T1000 (cell line): Measurements from ENCODE around the gene FXR2.

Experiments
- DNase-seq: peaks from one replicate; lab custom pipeline; 2025; ENCODE audit warnings: mixed read lengths; lab: John Stamatoyannopoulos, UW

Gene FXR2

DNA sequence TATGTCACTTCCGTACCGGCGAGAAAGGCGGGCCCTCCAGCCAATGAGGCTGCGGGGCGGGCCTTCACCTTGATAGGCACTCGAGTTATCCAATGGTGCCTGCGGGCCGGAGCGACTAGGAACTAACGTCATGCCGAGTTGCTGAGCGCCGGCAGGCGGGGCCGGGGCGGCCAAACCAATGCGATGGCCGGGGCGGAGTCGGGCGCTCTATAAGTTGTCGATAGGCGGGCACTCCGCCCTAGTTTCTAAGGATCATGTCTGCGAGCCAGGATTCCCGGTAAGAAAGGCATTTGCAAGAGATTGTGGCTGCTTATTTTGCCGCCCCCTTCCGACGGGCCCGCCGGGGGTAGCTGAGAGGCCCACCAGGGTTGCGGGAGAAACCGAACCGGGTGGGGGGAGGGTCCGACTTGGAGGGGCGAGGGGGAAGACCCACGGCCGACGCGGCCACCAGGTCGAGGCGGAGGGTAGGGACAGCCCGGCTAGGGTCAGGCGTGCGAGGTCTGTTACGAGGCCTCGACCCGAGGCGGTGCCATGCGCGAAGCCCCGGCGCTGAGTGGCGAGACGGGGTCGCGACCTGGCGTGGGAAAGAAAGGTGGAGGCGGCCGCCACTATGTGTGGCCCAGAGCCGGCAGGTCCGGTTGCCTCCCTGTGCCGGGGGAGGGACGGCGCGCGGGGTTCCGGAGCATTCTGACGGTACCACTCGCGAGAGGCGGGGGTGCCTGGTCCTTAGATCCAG, 41.9 kb downstream of the FXR2 start:
- DNase-seq = peak; percentile 99

DNA sequence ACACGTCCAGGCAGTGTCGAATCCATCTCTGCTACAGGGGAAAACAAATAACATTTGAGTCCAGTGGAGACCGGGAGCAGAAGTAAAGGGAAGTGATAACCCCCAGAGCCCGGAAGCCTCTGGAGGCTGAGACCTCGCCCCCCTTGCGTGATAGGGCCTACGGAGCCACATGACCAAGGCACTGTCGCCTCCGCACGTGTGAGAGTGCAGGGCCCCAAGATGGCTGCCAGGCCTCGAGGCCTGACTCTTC, 42.4 kb downstream of the FXR2 start:
- DNase-seq = no peak

DNA sequence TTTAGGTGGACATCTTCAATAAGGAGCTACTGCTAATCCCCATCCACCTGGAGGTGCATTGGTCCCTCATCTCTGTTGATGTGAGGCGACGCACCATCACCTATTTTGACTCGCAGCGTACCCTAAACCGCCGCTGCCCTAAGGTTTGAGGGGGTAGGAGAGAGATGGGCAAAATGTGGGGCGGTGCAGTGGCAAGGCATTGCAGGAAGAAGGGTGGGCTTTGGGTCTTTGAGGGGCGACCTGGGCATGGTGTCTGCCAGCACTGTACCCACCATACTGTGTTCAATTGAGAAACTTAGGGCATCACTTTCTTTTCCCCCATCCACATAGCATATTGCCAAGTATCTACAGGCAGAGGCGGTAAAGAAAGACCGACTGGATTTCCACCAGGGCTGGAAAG, 44.3 kb downstream of the FXR2 start:
- DNase-seq = no peak

DNA sequence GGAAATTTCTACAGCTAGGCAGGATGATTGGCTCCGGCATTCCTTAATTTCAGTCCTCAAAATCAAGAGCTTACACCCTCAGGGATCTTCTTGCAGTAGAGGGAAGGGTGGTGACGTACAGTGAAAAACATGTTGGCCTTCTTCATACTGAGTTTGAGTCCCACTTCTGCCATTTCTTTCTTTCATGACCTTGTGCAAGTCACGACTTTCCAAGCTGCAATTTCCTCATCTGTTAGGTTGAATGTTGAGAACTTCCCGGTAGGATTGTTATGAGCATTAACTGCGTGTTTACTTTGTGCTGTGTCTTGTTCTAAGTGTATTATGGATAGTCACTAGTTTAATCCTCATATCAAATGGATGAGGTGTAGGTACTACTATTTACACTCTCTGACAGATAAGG, 45.1 kb downstream of the FXR2 start:
- DNase-seq = no peak

DNA sequence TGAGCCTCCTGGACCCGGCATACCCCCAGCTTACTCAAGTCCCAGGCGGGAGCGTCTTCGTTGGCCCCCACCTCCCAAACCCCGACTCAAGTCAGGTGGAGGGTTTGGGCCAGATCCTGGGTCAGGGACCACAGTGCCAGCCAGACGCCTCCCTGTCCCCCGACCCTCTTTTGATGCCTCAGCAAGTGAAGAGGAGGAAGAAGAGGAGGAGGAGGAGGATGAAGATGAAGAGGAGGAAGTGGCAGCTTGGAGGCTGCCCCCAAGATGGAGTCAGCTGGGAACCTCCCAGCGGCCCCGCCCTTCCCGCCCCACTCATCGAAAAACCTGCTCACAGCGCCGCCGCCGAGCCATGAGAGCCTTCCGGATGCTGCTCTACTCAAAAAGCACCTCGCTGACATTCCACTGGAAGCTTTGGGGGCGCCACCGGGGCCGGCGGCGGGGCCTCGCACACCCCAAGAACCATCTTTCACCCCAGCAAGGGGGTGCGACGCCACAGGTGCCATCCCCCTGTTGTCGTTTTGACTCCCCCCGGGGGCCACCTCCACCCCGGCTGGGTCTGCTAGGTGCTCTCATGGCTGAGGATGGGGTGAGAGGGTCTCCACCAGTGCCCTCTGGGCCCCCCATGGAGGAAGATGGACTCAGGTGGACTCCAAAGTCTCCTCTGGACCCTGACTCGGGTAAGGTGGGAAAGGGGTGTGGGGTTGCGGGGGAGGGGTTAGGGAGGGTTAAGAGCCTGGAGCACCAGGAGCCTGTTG, 51.4 kb downstream of the FXR2 start:
- no peak for DNase-seq

DNA sequence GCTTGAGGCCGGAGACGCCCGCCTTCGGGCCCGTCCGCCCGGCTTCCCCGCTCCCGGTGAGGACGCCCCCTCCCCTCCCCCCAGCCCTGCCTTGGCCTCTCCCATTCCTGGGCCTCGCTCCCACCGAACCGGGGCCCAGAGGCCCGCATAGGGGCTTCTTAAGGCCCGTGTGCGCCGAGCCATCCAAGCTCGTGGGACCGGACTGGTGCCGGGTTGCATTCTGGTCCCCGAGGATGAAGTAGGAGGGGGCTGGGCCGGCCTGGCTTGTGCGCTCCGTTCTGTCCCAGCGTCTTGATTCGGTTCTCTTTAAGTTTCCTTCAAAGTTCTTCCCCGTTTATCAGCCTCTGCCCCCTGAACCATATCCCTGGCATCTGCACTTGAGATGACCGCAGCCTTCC, 52.5 kb downstream of the FXR2 start:
- no peak for DNase-seq

DNA sequence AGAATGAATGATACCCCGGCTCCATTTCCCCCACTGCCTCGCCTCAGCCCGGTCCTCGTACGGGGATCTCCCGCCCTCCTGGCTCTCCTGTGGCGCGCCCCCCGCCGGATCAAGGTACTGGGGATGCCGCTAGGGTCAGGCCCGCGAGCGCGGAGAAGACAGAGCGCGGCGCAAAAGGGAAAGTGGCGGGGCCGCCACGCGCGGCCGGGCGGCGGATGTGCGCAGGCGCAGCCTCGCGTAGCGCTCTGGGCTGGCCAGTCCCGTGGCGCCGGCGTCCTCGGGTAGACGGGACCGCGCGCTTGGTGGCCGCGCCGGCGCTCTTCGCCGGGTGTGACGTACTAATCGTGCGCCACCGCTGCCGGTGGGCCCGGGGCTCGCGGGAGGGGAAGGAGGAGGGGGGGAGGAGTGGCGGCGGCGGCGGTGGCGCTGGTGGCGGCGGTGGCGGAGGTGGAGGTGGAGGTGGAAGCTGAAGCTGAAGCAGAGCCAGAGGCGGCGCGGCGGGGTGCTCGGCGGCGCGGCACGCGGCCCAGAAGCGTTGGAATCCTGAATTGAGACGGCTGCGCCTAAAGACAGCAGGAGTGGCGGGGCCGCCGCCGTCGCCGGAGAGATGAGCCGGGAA, 53.0 kb downstream of the FXR2 start, which contains the start of gene SENP3:
Gene SENP3, plus strand, starts transcription at position 331 of the 619 bp plus-strand sequence. CDS start 1,158 bp downstream, outside the sequence.
- DNase-seq = peak; percentile 84

DNA sequence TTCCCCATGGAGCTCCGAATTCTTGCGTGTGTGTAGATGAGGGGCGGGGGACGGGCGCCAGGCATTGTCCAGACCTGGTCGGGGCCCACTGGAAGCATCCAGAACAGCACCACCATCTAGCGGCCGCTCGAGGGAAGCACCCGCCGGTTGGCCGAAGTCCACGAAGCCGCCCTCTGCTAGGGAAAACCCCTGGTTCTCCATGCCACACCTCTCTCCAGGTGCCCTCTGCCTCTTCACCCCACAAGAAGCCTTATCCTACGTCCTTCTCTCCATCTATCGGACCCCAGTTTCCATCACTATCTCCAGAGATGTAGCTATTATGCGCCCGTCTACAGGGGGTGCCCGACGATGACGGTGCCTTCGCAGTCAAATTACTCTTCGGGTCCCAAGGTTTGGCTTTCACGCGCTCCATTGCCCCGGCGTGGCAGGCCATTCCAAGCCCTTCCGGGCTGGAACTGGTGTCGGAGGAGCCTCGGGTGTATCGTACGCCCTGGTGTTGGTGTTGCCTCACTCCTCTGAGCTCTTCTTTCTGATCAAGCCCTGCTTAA, 53.6 kb downstream of the FXR2 start:
- peak; percentile 83 for DNase-seq

DNA sequence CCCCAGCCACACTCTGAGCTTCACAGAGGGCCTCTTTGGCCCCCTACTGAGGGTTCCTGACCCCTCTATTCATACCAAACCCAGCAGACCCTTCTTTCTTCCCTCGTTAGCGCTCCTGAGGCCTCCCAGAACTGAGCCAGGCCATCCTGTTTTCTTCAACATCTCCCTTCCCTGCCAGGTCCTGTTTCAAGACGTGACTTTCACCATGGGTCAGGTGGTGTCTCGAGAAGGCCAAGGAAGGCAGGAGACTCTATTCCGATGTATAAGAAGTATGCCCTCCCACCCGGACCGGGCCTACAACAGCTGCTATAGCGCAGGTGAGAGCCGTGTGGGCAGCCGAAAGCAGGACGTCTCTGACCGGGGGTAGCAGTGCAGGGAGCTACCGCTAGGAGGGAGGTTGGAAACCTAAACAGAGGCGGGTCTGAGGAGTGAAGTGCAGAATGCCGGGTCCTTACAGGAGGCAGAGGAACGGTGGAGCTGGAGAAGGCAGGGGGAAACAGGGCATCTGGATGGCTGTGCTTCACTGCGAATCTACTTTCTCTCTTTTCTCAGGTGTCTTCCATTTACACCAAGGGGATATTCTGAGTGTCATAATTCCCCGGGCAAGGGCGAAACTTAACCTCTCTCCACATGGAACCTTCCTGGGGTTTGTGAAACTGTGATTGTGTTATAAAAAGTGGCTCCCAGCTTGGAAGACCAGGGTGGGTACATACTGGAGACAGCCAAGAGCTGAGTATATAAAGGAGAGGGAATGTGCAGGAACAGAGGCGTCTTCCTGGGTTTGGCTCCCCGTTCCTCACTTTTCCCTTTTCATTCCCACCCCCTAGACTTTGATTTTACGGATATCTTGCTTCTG, 54.3 kb downstream of the FXR2 start:
- no peak for DNase-seq

DNA sequence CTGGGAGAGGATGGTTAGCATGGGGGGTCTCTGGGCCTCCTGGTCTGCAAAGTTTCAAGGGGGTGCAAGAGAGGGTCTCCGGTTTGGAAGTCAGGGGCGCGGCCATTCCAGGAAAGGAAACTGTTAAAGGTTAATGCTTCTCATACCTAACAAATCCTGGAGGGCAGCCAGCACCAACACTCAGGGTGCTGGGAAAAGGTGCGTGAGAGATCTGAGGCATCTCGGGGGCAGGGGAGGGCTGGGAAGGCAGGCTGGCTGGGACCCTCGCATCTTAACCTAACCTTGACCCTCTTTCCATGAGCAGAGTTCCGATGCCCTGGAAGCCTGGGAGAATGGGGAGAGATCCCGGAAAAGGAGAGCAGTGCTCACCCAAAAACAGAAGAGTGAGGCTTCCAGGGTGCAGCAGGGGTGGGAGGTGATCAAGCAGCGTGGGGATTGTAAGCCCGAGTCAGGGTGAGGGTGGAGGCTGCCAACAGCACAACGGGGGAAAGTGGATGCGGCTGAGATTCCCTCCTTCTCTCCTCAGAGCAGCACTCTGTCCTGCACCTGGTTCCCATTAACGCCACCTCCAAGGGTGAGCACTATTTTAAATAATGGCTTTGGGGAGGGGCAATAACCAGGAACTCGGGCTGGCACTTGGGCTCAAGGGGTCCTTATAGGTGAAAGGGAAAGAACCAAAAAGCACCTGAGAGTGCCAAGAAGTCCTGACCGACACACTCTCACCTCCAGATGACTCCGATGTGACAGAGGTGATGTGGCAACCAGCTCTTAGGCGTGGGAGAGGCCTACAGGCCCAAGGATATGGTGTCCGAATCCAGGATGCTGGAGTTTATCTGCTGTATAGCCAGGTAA, 55.2 kb downstream of the FXR2 start:
- DNase-seq = no peak

DNA sequence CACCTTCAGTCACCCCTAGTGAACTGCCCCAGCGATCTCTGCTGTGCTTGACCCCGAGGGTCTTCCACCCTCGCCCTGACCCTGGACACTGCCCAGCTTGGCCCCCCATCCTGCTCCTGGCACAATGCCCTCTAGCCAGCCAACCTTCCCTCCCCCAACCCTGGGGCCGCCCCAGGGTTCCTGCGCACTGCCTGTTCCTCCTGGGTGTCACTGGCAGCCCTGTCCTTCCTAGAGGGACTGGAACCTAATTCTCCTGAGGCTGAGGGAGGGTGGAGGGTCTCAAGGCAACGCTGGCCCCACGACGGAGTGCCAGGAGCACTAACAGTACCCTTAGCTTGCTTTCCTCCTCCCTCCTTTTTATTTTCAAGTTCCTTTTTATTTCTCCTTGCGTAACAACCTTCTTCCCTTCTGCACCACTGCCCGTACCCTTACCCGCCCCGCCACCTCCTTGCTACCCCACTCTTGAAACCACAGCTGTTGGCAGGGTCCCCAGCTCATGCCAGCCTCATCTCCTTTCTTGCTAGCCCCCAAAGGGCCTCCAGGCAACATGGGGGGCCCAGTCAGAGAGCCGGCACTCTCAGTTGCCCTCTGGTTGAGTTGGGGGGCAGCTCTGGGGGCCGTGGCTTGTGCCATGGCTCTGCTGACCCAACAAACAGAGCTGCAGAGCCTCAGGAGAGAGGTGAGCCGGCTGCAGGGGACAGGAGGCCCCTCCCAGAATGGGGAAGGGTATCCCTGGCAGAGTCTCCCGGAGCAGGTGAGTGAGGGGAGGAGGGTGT, 56.0 kb downstream of the FXR2 start, which contains the start of gene TNFSF13:
Gene TNFSF13, plus strand, starts transcription at position 207 of the 776 bp plus-strand sequence. Its CDS starts 290 bp downstream, at position 497.
- no peak for DNase-seq

DNA sequence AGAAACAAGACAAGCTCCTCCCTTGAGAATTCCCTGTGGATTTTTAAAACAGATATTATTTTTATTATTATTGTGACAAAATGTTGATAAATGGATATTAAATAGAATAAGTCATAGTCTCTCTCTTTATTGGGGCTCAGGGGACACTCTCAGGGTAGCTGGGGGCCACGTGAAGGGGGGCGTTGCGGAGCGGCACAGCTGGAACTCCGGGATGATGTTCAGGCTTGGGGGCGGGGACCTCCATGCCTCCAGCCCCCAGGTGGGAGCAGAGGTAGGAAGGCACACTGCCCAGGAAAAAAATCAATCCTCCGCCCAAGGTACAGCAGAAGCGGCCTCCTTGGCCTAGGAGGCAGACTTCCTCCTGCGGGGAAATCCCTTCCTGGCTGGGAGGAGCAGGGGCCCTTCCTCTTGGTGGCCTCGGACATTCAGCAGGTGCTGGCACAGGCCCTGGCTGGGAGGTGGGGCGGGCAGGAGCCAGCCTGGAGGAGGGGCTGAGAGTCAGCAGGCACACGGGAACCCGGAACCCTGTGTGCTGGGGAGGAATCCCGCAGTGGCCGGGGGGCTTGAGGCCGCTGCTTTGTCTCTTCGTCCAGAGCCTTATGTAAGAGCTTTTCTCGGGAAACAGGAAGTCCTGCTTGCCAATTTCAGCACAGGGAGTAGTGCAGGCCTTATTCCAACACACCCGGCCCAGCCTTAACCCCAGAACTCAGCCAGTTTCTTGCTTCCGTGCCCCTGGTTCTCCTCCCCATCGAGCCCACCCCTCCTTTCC, 56.7 kb downstream of the FXR2 start:
- no peak for DNase-seq

DNA sequence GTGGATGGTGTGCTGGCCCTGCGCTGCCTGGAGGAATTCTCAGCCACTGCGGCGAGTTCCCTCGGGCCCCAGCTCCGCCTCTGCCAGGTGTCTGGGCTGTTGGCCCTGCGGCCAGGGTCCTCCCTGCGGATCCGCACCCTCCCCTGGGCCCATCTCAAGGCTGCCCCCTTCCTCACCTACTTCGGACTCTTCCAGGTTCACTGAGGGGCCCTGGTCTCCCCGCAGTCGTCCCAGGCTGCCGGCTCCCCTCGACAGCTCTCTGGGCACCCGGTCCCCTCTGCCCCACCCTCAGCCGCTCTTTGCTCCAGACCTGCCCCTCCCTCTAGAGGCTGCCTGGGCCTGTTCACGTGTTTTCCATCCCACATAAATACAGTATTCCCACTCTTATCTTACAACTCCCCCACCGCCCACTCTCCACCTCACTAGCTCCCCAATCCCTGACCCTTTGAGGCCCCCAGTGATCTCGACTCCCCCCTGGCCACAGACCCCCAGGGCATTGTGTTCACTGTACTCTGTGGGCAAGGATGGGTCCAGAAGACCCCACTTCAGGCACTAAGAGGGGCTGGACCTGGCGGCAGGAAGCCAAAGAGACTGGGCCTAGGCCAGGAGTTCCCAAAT, 57.4 kb downstream of the FXR2 start:
- DNase-seq = no peak

DNA sequence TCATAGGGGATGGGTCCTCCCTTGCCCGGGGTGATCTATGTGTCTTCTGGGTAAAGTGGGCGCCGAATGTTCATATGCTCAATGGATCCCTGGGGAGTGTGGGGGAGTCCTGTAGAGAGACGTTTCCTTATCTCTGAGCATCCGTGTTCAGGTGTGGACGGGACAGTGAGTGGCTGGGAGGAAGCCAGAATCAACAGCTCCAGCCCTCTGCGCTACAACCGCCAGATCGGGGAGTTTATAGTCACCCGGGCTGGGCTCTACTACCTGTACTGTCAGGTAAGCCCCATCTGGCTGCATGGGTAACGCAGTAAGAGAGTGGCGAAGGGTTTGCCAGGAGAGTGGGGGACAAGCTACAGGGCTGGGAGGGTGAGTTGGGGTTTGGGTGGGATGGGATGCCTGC, 58.1 kb downstream of the FXR2 start:
- no peak for DNase-seq

DNA sequence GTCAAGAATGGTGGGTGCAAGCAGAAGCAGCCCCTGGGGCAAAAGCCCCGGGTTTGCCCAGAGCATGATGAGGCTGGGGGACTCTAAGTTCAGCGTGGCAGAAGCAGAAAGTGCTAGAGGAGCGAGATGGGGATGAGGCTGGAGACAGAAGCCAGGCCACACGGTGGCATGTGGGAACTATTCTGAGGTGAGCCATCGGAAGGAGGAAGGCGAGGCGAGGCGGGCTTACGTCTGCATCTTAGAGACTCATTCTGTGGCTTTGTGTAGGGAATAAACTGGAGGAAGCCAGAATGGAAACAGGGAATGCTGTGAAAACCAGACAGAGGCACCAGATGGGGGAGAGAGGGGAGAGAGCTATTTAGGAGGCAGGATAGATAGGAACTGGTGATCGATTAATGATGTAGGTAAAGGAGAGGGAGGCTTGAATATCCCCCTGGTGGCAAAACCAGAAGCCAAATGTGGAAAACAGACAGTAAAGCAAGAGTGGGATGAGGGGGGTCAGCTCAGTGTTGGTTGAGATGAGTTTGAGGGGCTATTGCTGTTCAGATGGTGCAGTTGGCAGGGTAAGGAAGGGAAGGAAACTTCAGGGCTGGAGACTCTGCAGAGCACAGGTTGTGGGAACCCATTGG, 59.3 kb downstream of the FXR2 start:
- DNase-seq = no peak

DNA sequence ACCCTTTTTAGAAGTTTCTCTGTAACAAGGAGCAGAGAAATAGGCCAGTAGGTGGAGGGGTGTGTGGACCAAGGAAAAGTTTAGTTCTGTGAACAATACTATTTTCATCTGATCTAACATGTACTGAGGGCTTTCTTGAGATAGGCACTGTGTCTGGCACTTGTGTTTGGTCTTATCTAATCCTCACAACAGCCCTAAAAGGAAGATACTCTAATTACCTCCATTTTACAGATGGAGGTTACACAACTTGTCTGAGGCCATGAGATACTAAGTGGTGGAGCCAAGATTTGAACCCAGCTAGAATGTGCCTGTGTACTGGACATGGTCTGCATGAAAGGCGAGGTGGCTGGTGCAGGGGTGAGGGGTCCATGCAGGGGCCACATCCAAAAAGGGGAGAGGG, 61.3 kb downstream of the FXR2 start:
- no peak for DNase-seq

DNA sequence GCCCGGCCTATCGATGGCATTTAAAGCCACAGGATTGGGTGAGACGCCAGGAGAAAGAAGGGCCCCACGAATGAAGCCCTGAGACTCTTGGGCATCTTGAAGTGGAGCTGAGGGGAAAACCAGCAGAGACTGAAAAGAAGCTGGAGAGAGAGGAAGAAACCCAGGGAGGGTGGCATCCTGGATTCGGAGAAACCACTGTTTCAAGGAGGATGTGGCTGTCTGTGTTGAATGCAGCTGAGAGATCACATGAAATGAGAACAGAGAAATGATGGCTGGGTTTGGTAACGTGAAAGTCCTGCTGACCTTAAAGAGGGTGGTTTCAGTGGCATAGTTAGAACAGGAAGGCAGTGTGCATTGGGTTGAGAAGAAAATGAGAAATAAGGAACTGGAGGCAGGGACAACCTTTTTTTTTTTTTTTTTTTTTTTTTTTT, 62.1 kb downstream of the FXR2 start:
- DNase-seq = no peak

DNA sequence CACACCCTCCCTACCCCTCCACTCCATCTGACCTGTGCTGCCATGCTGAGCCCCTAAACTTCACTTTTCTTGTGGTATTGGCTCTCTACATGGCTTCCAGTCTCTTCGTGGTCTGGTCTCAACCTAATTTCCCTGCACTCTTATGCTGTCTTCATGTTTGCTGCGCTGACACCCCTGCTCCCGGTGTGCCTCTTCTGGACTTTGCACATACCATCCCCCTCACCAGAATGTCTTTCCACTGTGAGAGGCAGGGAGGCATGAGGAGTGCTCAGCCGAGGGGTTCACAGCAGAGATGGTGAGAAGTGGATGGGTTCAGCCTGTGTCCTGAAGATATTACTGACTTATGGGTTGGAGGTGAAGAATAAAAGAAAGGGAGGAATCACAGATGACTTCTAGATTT, 63.3 kb downstream of the FXR2 start:
- DNase-seq = no peak
